SH-SY5Y (cell line): ENCODE results near the gene FOXP1.

Experiments used
- GATA2 ChIP-seq: IDR thresholded peaks from 2 replicates; pipeline ENCODE4 v1.6.1; 2011; ENCODE audit warnings: mild to moderate bottlenecking, low read depth, low read length
- GATA3 ChIP-seq: IDR thresholded peaks from 2 replicates; pipeline ENCODE4 v1.6.1; 2011; ENCODE audit warnings: low read depth, mild to moderate bottlenecking, low read length, moderate library complexity

DNA sequence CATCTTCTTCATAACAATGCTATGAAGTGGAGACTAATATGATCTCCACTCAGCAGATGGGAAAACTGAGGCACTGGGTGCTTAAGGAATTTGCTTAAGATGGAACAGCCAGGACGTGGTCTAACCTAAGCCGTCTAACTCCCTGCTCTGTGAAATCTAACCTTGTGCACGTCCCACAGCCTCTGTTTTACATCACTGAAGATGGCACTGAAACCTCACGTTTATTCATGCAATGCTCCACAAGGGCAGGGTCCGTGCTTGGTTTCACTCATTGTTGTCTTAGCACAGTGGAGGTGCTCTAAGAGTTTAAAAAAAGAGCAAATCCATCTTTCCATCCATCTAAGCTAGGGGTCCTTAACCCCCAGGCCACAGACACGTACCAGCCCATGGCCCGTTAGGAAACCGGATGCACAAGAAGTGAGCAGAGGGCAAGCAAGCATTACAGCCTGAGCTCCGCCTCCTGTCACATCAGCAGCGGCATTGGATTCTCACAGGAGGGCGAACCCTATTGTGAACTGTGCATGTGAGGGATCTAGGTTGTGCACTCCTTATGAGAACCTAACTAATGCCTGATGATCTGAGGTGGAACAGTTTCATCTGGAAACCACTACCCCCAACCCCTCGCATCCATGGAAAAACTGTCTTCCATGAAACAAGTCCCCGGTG, 118.0 kb downstream of the FOXP1 start:
- TF ChIP-seq GATA2 (no peak), GATA3 (no peak)
